ENCODE measurements around the gene CCDC127. TPM values are rescaled to one million over a fixed set of nuclear protein-coding genes. Genes with fewer than 3 reads are reported as not detected.

Gene CCDC127
- total RNA-seq, 4 donors from 2014 or later, result 0.97 to 4.2 (median 1.9) TPM

DNA sequence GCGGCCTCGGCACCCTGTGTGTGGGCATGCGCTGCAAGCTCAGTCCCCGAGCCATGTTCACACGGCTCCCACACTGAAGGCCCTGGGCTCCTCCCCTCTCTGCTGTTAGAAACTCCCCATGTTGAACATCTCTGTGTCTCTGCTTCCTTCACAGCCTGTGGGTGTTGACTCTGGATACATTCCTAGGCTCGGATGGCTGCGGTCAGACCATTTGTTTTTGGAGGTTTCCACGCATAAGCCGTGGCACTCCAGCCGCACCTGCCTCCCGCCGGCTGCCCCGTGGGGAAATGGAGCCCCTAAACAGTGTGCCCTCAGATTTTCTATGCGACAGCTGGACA is 57.8 kb downstream of the CCDC127 start:
- intact Hi-C loops (cut with DNase I), result no loop called here
- WGBS, 2 donors, result 57 to 74% methylated on average over 14 of the region's 14 CpGs
- DNase-seq, result no peak
- TF ChIP-seq POLR2A (IDR thresholded peaks at IDR 0.05), result no peak
- TF ChIP-seq, protein P1, sequence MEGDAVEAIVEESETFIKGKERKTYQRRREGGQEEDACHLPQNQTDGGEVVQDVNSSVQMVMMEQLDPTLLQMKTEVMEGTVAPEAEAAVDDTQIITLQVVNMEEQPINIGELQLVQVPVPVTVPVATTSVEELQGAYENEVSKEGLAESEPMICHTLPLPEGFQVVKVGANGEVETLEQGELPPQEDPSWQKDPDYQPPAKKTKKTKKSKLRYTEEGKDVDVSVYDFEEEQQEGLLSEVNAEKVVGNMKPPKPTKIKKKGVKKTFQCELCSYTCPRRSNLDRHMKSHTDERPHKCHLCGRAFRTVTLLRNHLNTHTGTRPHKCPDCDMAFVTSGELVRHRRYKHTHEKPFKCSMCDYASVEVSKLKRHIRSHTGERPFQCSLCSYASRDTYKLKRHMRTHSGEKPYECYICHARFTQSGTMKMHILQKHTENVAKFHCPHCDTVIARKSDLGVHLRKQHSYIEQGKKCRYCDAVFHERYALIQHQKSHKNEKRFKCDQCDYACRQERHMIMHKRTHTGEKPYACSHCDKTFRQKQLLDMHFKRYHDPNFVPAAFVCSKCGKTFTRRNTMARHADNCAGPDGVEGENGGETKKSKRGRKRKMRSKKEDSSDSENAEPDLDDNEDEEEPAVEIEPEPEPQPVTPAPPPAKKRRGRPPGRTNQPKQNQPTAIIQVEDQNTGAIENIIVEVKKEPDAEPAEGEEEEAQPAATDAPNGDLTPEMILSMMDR (IDR thresholded peaks at IDR 0.05), result no peak
- Histone ChIP-seq H3K27ac (no peak overlapping the region), H3K27me3 (peaks cover 0 to 26% (median 0%) of the 10 kb centered on the region in 4 donors), H3K4me3 (no peak overlapping the region), H3K9me3 (no peaks in the 10 kb centered on the region), H3K4me1 (no peaks in the 10 kb centered on the region), H3K36me3 (no peaks in the 10 kb centered on the region)

DNA sequence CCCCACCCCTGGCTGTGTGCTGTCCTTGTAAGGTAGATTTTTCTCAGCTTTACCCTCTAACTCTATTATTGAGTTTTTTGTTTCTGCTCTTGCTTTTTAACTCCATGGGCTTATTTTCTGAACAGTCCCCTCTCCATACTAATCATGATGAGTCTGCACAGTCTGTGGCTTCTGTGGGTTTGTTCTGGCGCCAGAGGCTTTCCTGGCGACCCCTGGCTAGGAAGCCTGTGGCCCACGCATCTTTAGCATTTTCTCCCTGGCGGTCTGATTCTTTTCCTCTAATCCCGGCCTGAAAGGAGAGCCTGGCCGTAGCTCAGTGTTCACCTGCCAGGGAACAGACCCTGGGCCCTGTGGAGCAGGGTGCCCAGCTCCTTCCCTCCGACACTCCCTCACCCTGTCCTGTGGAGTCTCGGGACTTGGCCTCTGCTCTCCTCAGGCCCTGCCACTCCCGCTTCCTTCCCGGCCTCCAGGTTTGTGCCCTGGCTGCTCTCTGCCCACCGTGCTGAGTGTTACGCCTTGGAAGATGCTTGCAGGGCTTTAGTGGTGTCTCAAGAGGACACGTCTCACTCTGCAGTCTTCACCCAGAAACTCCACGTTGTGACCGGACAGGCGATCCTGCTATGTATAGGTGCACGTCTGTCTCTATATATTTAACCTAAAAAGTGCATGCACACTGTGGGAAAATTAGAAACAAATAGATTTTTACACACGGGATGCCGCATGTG is 58.3 kb downstream of the CCDC127 start:
- TF ChIP-seq, protein P1 (IDR thresholded peaks at IDR 0.05), result no peak
- no peak for TF ChIP-seq POLR2A (IDR thresholded peaks at IDR 0.05)
- H3K9me3 ChIP-seq, result no peaks in the 10 kb centered on the region
- peaks cover 0 to 30% (median 0%) of the 10 kb centered on the region in 4 donors for H3K27me3 ChIP-seq
- no peak for DNase-seq
- H3K27ac ChIP-seq, result no peak overlapping the region
- no peaks in the 10 kb centered on the region for H3K4me1 ChIP-seq
- H3K36me3 ChIP-seq, result no peaks in the 10 kb centered on the region
- H3K4me3 ChIP-seq, result no peak overlapping the region
- intact Hi-C loops (cut with DNase I), result no loop called here
- 68 to 73% methylated on average over 14 of the region's 19 CpGs for whole genome bisulfite sequencing, 2 donors

DNA sequence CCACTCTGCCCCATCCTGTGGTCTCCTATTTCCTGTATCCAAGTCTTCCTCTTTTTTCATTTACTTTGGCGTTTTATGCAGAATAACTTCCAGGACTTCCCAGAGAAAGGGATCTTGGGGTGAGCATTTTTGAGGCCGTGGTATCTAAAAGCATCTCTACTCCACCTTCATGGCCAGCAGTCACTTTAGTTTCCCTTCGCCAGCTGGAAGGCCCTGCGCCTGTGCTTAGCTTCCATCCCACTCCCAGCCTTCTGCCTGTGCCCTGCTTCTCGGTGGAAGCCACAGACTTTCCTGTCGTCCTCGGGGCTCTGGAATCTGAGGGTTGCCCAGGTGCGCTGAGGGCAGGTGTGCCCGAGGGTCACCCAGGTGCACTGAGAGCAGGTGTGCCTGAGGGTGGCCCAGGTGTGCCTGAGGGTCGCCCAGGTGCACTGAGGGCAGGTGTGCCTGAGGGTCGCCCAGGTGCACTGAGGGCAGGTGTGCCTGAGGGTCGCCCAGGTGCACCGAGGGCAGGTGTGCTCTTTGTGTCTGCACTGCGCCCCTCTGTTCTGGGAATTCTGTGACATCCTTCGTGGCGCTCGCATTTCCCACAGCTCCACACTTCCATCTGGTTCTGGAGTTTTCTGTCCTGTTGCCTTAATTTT is 59.0 kb downstream of the CCDC127 start:
- Histone ChIP-seq H3K4me1 (no peaks in the 10 kb centered on the region), H3K4me3 (no peak overlapping the region), H3K9me3 (no peaks in the 10 kb centered on the region), H3K27ac (no peak overlapping the region), H3K36me3 (no peaks in the 10 kb centered on the region), H3K27me3 (peaks cover 0 to 30% (median 0%) of the 10 kb centered on the region in 4 donors)
- WGBS, 2 donors, result 82 to 88% methylated on average over 10 to 12 of the region's 17 CpGs
- intact Hi-C loops (cut with DNase I), result no loop called here
- TF ChIP-seq, protein P1 (IDR thresholded peaks at IDR 0.05), result no peak
- no peak for TF ChIP-seq POLR2A (IDR thresholded peaks at IDR 0.05)
- DNase-seq, result no peak

DNA sequence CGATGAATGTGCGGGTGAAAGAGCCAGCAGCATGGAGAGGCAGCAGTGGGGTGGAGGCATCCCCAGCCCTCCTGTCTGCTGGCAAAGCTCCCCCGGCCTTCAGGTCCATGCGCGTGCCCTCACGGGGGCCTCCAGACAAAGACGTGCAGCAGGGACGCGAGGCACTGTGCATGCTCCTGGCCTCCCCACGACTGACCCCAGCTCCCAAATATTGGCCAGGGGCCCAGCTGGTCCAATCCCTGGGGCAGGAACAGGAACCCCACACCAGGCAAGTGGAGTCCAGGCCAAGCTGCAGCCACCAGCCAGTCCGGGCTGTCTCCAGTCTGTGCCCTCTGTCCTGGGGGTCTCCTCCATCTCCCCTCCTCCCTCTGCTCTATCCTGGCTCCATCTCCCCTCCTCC is 60.2 kb downstream of the CCDC127 start:
- intact Hi-C loops (cut with DNase I), result no loop called here
- H3K36me3 ChIP-seq, result no peaks in the 10 kb centered on the region
- H3K4me1 ChIP-seq, result no peaks in the 10 kb centered on the region
- TF ChIP-seq, protein P1 (IDR thresholded peaks at IDR 0.05), result no peak
- no peak for TF ChIP-seq POLR2A (IDR thresholded peaks at IDR 0.05)
- H3K4me3 ChIP-seq, result no peak overlapping the region
- peaks cover 0 to 30% (median 0%) of the 10 kb centered on the region in 4 donors for H3K27me3 ChIP-seq
- WGBS, 2 donors, result 77 to 94% methylated on average over 6 to 10 of the region's 11 CpGs
- H3K9me3 ChIP-seq, result no peaks in the 10 kb centered on the region
- no peak overlapping the region for H3K27ac ChIP-seq
- no peak for DNase-seq

DNA sequence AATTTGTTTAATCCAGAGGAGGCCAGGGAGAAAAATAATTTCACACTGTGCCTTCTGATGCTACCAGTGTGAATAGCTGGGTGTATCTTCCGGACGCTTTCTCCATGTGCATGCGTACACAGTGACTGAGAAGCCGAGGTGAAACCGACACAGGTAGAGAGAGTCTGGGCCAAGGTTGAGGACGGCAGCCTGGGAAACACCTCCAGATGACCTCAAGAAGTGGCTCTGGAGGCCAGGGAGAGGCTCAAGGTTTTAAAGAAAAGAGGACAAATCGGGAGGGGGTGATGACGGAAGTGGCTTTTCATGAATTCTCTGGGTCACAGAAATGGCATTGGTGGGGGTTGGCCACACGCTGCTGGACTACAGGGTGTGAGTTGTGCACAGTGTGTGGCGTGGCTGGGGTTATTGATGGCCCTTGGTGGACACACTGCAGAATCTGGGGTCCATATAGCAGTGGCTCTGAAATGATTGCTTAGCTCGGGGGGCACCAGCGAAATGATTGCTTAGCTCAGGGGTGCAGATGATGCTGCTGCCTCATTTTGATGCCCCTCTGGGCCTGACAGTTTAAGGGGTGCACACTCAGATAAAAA is 60.7 kb downstream of the CCDC127 start:
- no peaks in the 10 kb centered on the region for H3K36me3 ChIP-seq
- intact Hi-C loops (cut with DNase I), result no loop called here
- TF ChIP-seq POLR2A (IDR thresholded peaks at IDR 0.05), result no peak
- TF ChIP-seq, protein P1 (IDR thresholded peaks at IDR 0.05), result no peak
- H3K27me3 ChIP-seq, result peaks cover 0 to 30% (median 0%) of the 10 kb centered on the region in 4 donors
- WGBS, 2 donors, result 87 to 88% methylated on average over 12 of the region's 12 CpGs
- H3K27ac ChIP-seq, result no peak overlapping the region
- no peaks in the 10 kb centered on the region for H3K9me3 ChIP-seq
- DNase-seq, result no peak
- no peaks in the 10 kb centered on the region for H3K4me1 ChIP-seq
- H3K4me3 ChIP-seq, result no peak overlapping the region
